Right atrium auricular region (tissue), 2 donors: ENCODE data around the gene SULT1E1. TPM values are rescaled to one million over a fixed set of nuclear protein-coding genes. Genes with fewer than 3 reads are reported as not detected.

Source experiments
- DNase-seq: peaks from one replicate; pipeline ENCODE4 v3.0.0-alpha.2; 2019; ENCODE audit warnings: low spot score
- H3K27ac ChIP-seq, 2 donors: fragments of 200-600 bp; sonication (generic); 1 replicate in 1 of 2; 2 replicates in 1 of 2; pipeline ENCODE4 v1.5.1; 2016 to 2019
- H3K27me3 ChIP-seq, 2 donors: fragments of 200-600 bp; sonication (generic); one replicate each; pipeline versions ENCODE4 v1.5.1 to v1.6.0; 2017 to 2019
- H3K36me3 ChIP-seq: fragments of 200-600 bp; sonication (generic); one replicate; pipeline ENCODE4 v1.5.1; 2016
- H3K4me1 ChIP-seq, 2 donors: fragments of 200-600 bp; sonication (generic); one replicate each; pipeline versions ENCODE4 v1.5.1 to v1.6.0; 2017 to 2019
- H3K4me3 ChIP-seq, 2 donors: fragments of 200-600 bp; sonication (generic); 1 replicate in 1 of 2; 2 replicates in 1 of 2; pipeline ENCODE4 v1.5.1; 2017 to 2019; ENCODE audit warnings: mild to moderate bottlenecking in 1 of 2, moderate library complexity in 1 of 2
- H3K9me3 ChIP-seq, 2 donors: fragments of 200-600 bp; sonication (generic); one replicate each; pipeline ENCODE4 v1.5.1; 2019
- CTCF ChIP-seq, 2 donors: fragments of 200-600 bp; sonication (generic); IDR thresholded peaks; one replicate each; pipeline ENCODE4 v1.5.1; 2019; ENCODE audit warnings: antibody characterized with exemption in 2 of 2
- total RNA-seq, 2 donors: library from RNA; depleted of rRNA; stranded (reverse); fragments of >200 nt; gene quantifications; one replicate each; pipeline ENCODE4 v1.1.0, GENCODE V29; 2016

Gene SULT1E1
- total RNA-seq, 2 donors from 2014 or later = not detected

- TF ChIP-seq CTCF (IDR thresholded peaks at IDR 0.05) = no peak
- Histone ChIP-seq H3K27me3 (no peaks in the 10 kb centered on the region), H3K4me3 (no peak overlapping the region), H3K9me3 (no peaks in the 10 kb centered on the region), H3K4me1 (no peaks in the 10 kb centered on the region), H3K27ac (no peak overlapping the region), H3K36me3 (no peaks in the 10 kb centered on the region)
- no peak for DNase-seq
Observed at GRCh38 chr4:69843301-69843700, 16.6 kb downstream of the SULT1E1 start.

GRCh38 chr4:69838977-69839376, 21.0 kb downstream of the SULT1E1 start:
- Histone ChIP-seq H3K9me3 (no peaks in the 10 kb centered on the region), H3K4me3 (no peak overlapping the region), H3K27ac (no peak overlapping the region), H3K4me1 (no peaks in the 10 kb centered on the region), H3K36me3 (no peaks in the 10 kb centered on the region), H3K27me3 (no peaks in the 10 kb centered on the region)
- TF ChIP-seq CTCF (IDR thresholded peaks at IDR 0.05) = no peak
- DNase-seq = no peak

- DNase-seq = no peak
- Histone ChIP-seq H3K27me3 (no peaks in the 10 kb centered on the region), H3K4me1 (no peaks in the 10 kb centered on the region), H3K4me3 (no peak overlapping the region), H3K36me3 (no peaks in the 10 kb centered on the region), H3K27ac (no peak overlapping the region), H3K9me3 (no peaks in the 10 kb centered on the region)
- no peak for TF ChIP-seq CTCF (IDR thresholded peaks at IDR 0.05)
Observed at GRCh38 chr4:69836287-69836686, 23.7 kb downstream of the SULT1E1 start.

- Histone ChIP-seq H3K36me3 (no peaks in the 10 kb centered on the region), H3K4me3 (no peak overlapping the region), H3K4me1 (no peaks in the 10 kb centered on the region), H3K9me3 (no peaks in the 10 kb centered on the region), H3K27ac (no peak overlapping the region), H3K27me3 (no peaks in the 10 kb centered on the region)
- no peak for TF ChIP-seq CTCF (IDR thresholded peaks at IDR 0.05)
- DNase-seq = no peak
Observed at GRCh38 chr4:69835766-69836165, 24.2 kb downstream of the SULT1E1 start.

- H3K36me3 ChIP-seq = no peaks in the 10 kb centered on the region
- no peak for TF ChIP-seq CTCF (IDR thresholded peaks at IDR 0.05)
- H3K27ac ChIP-seq = no peak overlapping the region
- DNase-seq = no peak
- no peaks in the 10 kb centered on the region for H3K9me3 ChIP-seq
- H3K4me3 ChIP-seq = no peak overlapping the region
- H3K27me3 ChIP-seq = no peaks in the 10 kb centered on the region
- H3K4me1 ChIP-seq = no peaks in the 10 kb centered on the region
Observed at GRCh38 chr4:69833251-69833650, 26.7 kb downstream of the SULT1E1 start.

- H3K36me3 ChIP-seq = no peaks in the 10 kb centered on the region
- no peak overlapping the region for H3K27ac ChIP-seq
- TF ChIP-seq CTCF (IDR thresholded peaks at IDR 0.05) = no peak
Observed at GRCh38 chr4:69832326-69833030, 27.5 kb downstream of the SULT1E1 start.

More at GRCh38 chr4:69832326-69833030, 27.5 kb downstream of the SULT1E1 start:
- Histone ChIP-seq H3K27me3 (no peaks in the 10 kb centered on the region), H3K4me3 (no peak overlapping the region), H3K9me3 (no peaks in the 10 kb centered on the region), H3K4me1 (no peaks in the 10 kb centered on the region)
- no peak for DNase-seq
